Nephron (organoid): ENCODE measurements around the gene DOCK1.
"Not testable (repeated sequence)": the region's sequence is repeated elsewhere in the genome, so short reads cannot be mapped to it uniquely, and the experiment has no call there.

ENCODE experiments used
- H3K27ac Mint-ChIP-seq, 3 experiments: 2 replicates each; pipeline ENCODE4 v1.8.0; 2020; ENCODE audit warnings: mixed read lengths in 3 of 3, mild to moderate bottlenecking in 2 of 3, moderate library complexity in 1 of 3
- H3K27me3 Mint-ChIP-seq: 2 replicates; pipeline ENCODE4 v1.8.0; 2021; ENCODE audit warnings: low read depth, mild to moderate bottlenecking, moderate library complexity, mixed read lengths
- H3K36me3 Mint-ChIP-seq: 2 replicates; pipeline ENCODE4 v1.8.0; 2020; ENCODE audit warnings: low read depth, mixed read lengths
- H3K4me1 Mint-ChIP-seq: 2 replicates; pipeline ENCODE4 v1.8.0; 2020; ENCODE audit warnings: mixed read lengths
- H3K4me3 Mint-ChIP-seq, 3 experiments: 2 replicates each; pipeline ENCODE4 v1.8.0; 2020; ENCODE audit warnings: mild to moderate bottlenecking in 3 of 3, mixed read lengths in 3 of 3, moderate library complexity in 2 of 3
- H3K9me3 Mint-ChIP-seq: 2 replicates; pipeline ENCODE4 v1.8.0; 2020; ENCODE audit warnings: mixed read lengths
- TF ChIP-seq, protein P1 (sequence below), 3 experiments: fragments of 200-600 bp; sonication (generic); IDR thresholded peaks; one replicate each; pipeline ENCODE4 v1.5.0; 2021; ENCODE audit warnings: antibody characterized with exemption in 3 of 3; ENCODE audit not compliant: unreplicated experiment in 3 of 3

DOCK1 gene

DNA sequence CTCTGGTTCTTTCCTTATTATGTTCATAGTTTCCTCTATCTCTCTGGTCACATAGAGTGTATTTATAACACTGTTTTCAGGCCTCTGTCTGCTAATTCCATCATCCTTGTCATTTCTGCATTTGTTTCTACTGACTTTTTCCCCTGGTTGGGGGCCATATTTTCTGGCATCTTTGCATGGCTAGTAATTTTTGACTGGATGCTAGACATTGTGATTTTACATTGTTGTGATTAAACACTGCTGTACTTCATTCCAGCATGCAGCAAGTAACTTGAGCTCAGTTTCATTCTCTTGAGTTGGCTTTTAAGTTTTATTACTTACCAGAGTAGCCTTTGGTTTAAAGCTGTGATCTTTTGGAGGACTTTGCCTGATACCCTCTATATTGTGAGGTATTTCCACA, 6.8 kb upstream of the DOCK1 start:
- TF ChIP-seq, protein P1, sequence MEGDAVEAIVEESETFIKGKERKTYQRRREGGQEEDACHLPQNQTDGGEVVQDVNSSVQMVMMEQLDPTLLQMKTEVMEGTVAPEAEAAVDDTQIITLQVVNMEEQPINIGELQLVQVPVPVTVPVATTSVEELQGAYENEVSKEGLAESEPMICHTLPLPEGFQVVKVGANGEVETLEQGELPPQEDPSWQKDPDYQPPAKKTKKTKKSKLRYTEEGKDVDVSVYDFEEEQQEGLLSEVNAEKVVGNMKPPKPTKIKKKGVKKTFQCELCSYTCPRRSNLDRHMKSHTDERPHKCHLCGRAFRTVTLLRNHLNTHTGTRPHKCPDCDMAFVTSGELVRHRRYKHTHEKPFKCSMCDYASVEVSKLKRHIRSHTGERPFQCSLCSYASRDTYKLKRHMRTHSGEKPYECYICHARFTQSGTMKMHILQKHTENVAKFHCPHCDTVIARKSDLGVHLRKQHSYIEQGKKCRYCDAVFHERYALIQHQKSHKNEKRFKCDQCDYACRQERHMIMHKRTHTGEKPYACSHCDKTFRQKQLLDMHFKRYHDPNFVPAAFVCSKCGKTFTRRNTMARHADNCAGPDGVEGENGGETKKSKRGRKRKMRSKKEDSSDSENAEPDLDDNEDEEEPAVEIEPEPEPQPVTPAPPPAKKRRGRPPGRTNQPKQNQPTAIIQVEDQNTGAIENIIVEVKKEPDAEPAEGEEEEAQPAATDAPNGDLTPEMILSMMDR (IDR thresholded peaks at IDR 0.05; ENCODE audit: unreplicated experiment in 3 of 3): no peak
- no peak overlapping the region for H3K4me3 Mint-ChIP-seq
- peaks cover 19% of the 10 kb centered on the region for H3K9me3 Mint-ChIP-seq
- H3K27me3 Mint-ChIP-seq: peaks cover 4% of the 10 kb centered on the region
- H3K36me3 Mint-ChIP-seq: peaks cover 31% of the 10 kb centered on the region
- H3K27ac Mint-ChIP-seq: no peak overlapping the region
- no peaks in the 10 kb centered on the region for H3K4me1 Mint-ChIP-seq

DNA sequence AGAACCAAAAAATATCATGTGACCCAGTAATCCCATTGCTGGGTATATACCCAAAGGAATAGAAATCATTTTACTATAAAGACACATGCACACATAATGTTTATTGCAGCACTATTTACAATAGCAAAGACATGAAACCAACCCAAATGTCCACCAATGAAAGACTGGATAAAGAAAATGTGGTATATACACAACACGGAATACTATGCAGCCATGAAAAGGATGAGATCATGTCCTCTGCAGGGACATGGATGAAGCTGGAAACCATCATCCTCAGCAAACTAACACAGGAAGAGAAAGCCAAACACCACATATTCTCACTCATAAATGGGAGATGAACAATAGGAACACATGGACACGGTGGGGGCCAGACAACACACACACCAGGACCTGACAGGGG, 5.7 kb upstream of the DOCK1 start:
- not testable (repeated sequence) for H3K27me3 Mint-ChIP-seq, H3K27ac Mint-ChIP-seq
- H3K9me3 Mint-ChIP-seq: peaks cover 19% of the 10 kb centered on the region

DNA sequence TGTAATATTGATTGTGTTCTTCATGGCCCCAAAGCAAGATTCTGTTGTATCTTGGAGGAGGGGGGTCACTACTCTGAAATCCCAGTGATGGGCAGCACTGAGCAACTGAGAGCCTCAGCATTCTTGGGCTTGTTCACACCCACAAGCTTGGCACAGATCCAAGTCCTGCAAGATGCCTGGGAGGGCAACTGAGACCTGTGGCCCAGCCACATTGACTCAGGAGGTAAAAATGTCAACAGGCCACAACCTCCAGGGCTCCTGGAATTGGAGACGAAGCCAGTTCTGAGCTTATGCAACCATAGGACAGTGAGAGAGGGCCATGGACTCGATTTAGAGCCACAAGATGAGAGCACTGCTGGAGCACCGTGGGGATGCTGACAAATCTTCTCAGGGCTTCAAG, 3.1 kb upstream of the DOCK1 start:
- Mint-ChIP-seq H3K27ac (peak overlapping the region in 1 of 3 experiments; percentile 50), H3K36me3 (peaks cover 41% of the 10 kb centered on the region), H3K4me1 (peaks cover 11% of the 10 kb centered on the region), H3K9me3 (peaks cover 19% of the 10 kb centered on the region), H3K27me3 (peaks cover 7% of the 10 kb centered on the region), H3K4me3 (peak overlapping the region; percentile 56 to 66 (median 60))
- TF ChIP-seq, protein P1 (IDR thresholded peaks at IDR 0.05; ENCODE audit: unreplicated experiment in 3 of 3): no peak

More for the DNA sequence above, 5.7 kb upstream of the DOCK1 start:
- H3K36me3 Mint-ChIP-seq: peaks cover 36% of the 10 kb centered on the region
- H3K4me1 Mint-ChIP-seq, H3K4me3 Mint-ChIP-seq: not testable (repeated sequence)

DNA sequence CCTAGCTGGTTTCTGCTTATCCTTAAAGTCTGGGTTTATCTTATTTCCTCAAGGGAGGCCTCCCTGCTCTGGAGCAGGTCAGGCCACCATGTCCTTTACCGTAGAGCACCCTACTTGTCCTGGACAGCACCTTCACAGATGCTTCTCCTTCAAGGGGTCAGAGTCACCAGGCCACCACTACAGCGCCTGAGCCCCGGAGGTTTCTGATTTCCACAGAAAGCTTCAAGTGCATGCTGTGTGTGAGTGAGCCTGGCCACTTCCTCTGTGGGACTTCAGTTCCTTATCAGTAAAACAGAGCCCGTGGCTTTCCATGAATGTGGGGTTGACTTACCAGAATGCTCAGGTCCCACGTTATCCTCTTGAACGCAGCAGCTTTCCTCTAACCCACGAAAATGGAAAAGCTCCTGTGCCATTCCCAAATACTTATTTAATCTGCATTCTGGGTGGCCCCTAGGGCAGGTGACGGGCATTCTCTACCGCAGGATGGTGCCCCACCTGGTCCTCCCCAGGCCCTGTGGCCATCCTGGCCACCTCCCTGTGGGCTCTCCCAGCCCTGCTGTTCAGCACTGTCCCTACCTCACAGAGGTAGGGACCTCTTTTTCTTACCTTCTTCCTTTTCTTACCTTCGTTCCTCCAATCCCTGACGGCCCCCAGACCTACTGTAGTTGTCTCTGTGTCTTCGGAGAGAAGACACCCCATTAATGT, 1.4 kb upstream of the DOCK1 start:
- H3K27me3 Mint-ChIP-seq: peaks cover 7% of the 10 kb centered on the region
- H3K36me3 Mint-ChIP-seq: peaks cover 34% of the 10 kb centered on the region
- peaks cover 15% of the 10 kb centered on the region for H3K4me1 Mint-ChIP-seq
- TF ChIP-seq, protein P1 (IDR thresholded peaks at IDR 0.05; ENCODE audit: unreplicated experiment in 3 of 3): no peak
- peak overlapping the region in 1 of 3 experiments; percentile 79 for H3K27ac Mint-ChIP-seq
- peaks cover 6% of the 10 kb centered on the region for H3K9me3 Mint-ChIP-seq
- H3K4me3 Mint-ChIP-seq: peak overlapping the region; percentile 26 to 95 (median 73)

DNA sequence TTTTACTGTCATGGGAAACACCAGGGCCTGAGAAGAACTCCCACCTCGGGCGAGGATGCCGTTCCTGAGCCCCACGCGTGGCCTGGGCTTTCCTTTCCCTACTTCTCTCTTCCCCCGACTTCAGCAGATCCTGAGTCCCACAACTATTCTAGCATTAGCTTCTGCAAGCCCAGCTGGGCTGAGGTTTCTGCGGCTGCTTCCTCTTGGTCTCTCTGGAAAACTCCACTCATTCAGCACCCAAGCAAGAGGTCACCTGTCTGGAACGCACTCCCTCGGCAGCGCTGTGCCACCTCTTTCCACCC, 761 bp upstream of the DOCK1 start:
- H3K36me3 Mint-ChIP-seq: peaks cover 32% of the 10 kb centered on the region
- H3K27me3 Mint-ChIP-seq: peaks cover 7% of the 10 kb centered on the region
- H3K27ac Mint-ChIP-seq: peak overlapping the region; percentile 39 to 79 (median 49)

DNA sequence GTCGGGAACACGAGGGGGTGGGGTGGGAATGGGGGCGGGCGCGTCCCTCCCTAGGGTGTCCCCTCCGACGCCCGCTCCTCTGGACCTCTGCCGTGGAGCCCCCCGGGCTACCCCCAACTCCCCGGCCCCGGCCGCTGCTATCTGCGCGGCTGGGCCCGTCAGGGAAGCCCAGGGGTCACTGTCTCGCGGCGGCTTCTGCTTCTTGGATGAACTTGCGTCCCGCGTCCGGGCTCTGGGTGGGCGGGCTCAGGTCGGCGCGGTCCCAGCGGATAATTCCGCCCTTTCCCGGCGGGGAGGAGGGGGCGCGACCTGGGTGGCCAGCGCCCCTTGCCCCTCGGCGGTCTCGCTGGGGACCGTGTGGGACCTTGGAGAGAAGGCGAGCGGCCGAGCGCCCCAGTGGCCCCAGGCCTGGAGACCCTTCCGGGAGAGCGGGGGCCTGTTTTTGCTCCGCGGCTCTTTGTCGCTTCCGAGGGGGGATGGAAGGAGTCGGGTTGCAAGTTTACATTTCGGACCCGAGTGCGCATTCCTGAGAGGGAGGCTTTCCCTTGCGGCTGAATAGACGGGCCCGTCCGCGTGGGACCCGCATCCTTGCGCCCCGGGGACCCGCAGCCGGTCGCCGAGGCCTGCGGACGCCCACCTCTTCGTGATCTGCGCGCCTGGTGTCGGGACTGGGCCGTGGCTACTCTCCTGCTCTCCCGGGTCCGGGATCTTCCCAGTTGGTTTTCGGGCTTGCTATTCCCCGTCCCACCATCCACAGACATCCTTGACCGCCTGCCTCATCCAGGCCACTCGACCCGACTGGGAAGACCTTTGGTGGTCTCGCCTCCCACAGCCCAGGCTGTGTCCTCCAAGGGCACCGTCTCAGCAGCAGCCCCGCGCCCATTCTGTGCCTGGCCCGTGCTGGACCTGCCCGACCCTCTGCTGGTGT, 812 bp downstream of the DOCK1 start:
- TF ChIP-seq, protein P1 (IDR thresholded peaks at IDR 0.05; ENCODE audit: unreplicated experiment in 3 of 3): no peak
- peak overlapping the region; percentile 94 to 98 (median 96) for H3K4me3 Mint-ChIP-seq
- H3K36me3 Mint-ChIP-seq: peaks cover 21% of the 10 kb centered on the region

More for the DNA sequence above, 761 bp upstream of the DOCK1 start:
- H3K4me1 Mint-ChIP-seq: peaks cover 17% of the 10 kb centered on the region
- H3K4me3 Mint-ChIP-seq: peak overlapping the region; percentile 73 to 95 (median 78)
- TF ChIP-seq, protein P1 (IDR thresholded peaks at IDR 0.05; ENCODE audit: unreplicated experiment in 3 of 3): no peak
- peaks cover 6% of the 10 kb centered on the region for H3K9me3 Mint-ChIP-seq

More for the DNA sequence above, 812 bp downstream of the DOCK1 start:
- Mint-ChIP-seq H3K4me1 (peaks cover 31% of the 10 kb centered on the region), H3K27ac (peak overlapping the region; percentile 81 to 89 (median 87)), H3K27me3 (peaks cover 7% of the 10 kb centered on the region), H3K9me3 (no peaks in the 10 kb centered on the region)
